ENCODE results near the gene PILRA. TPM values are rescaled to one million over a fixed set of nuclear protein-coding genes. Genes with fewer than 3 reads are reported as not detected.

The PILRA gene
- total and polyA plus RNA-seq, 2 donors (not counting 1 experiment from before 2014, with no cell fraction given) = 10.3 to 23.0 TPM

DNA sequence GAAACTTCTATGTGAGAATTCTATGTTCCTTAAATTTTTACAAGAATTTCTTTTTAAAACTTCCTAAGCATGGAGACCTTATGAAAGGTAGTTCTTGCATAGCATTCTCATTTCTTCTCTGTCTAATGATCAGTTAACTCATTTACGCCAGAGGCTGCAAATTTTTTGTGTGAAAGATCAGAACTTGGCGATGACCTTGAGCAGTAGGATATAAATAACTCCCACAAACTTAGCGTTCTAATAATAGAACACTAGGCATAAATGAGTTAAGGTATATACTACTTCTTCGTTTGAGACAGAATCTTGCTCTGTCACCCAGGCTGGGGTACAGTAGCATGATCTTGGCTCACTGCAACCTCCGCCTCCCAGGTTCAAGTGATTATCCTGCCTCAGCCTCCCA, 13.7 kb downstream of the PILRA start:
- no peak overlapping the region for H3K4me3 ChIP-seq (ENCODE audit: control extremely low read depth in 1 of 5, extremely low read depth in 1 of 5, insufficient read depth in 1 of 5, low read depth in 2 of 5, low read length in 4 of 5)
- H3K79me2 ChIP-seq (ENCODE audit: control insufficient read depth, insufficient read depth, low read length) = no peaks in the 10 kb centered on the region
- Mint-ChIP-seq H3K27ac (no peak overlapping the region), H3K9me3 (ENCODE audit: insufficient read depth) (no peaks in the 10 kb centered on the region), H3K4me1 (peaks cover 15% of the 10 kb centered on the region), H3K4me3 (no peak overlapping the region), H3K27me3 (no peaks in the 10 kb centered on the region)
- WGBS (ENCODE audit: insufficient coverage) = no CpG with 5 or more reads among the region's 5 CpGs
- no peak overlapping the region for H3K9ac ChIP-seq (ENCODE audit: low read length)
- H3K36me3 ChIP-seq (replicated peaks in 1 of 2; ENCODE audit: control extremely low read depth in 1 of 2, control insufficient read depth in 1 of 2, extremely low read depth in 1 of 2, insufficient read depth in 2 of 2, low read length in 1 of 2) = no peaks in the 10 kb centered on the region
- intact Hi-C loops (cut with micrococcal nuclease) = no loop called here
- no peak overlapping the region for H3K4me2 ChIP-seq (replicated peaks; ENCODE audit: low read depth, low read length, poor library complexity, severe bottlenecking)
- no peaks in the 10 kb centered on the region for H3K9me3 ChIP-seq (ENCODE audit: control extremely low read depth in 1 of 3, control insufficient read depth in 2 of 3, insufficient read depth in 1 of 3, low read length in 2 of 3)
- peaks cover 0 to 4% of the 10 kb centered on the region in 2 donors for H3K4me1 ChIP-seq (ENCODE audit: control insufficient read depth in 2 of 2, insufficient read depth in 2 of 2, low read length in 2 of 2)
- POLR2A ChIA-PET = no interaction called here
- ATAC-seq (ENCODE audit: low read depth) (no peak), DNase-seq (no peak)
- no peaks in the 10 kb centered on the region for H3K27me3 ChIP-seq (replicated peaks in 1 of 4; ENCODE audit: control extremely low read depth in 1 of 4, control insufficient read depth in 3 of 4, insufficient read depth in 4 of 4, low read length in 3 of 4)
- TF ChIP-seq EZH2 (IDR thresholded peaks at IDR 0.05; ENCODE audit: borderline replicate concordance, insufficient read depth, low read depth, low read length, poor library complexity, severe bottlenecking) = no peak
- TF ChIP-seq, protein P1, sequence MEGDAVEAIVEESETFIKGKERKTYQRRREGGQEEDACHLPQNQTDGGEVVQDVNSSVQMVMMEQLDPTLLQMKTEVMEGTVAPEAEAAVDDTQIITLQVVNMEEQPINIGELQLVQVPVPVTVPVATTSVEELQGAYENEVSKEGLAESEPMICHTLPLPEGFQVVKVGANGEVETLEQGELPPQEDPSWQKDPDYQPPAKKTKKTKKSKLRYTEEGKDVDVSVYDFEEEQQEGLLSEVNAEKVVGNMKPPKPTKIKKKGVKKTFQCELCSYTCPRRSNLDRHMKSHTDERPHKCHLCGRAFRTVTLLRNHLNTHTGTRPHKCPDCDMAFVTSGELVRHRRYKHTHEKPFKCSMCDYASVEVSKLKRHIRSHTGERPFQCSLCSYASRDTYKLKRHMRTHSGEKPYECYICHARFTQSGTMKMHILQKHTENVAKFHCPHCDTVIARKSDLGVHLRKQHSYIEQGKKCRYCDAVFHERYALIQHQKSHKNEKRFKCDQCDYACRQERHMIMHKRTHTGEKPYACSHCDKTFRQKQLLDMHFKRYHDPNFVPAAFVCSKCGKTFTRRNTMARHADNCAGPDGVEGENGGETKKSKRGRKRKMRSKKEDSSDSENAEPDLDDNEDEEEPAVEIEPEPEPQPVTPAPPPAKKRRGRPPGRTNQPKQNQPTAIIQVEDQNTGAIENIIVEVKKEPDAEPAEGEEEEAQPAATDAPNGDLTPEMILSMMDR (IDR thresholded peaks at IDR 0.05) = no peak
- CTCF ChIA-PET = interaction anchor here (0.6 to 1.0 kb wide), 2 partner anchors 21 to 27 kb away, joined by 4 to 5 read pairs; no protein-coding TSS in a partner anchor
- no peaks in the 10 kb centered on the region for H4K20me1 ChIP-seq (ENCODE audit: control insufficient read depth, insufficient read depth, low read length, poor library complexity, severe bottlenecking)
- no peak overlapping the region for H3K27ac ChIP-seq (ENCODE audit: low read length in 2 of 2)
- no peak overlapping the region for H2AFZ ChIP-seq (ENCODE audit: insufficient read depth, low read depth, low read length, poor library complexity, severe bottlenecking)

DNA sequence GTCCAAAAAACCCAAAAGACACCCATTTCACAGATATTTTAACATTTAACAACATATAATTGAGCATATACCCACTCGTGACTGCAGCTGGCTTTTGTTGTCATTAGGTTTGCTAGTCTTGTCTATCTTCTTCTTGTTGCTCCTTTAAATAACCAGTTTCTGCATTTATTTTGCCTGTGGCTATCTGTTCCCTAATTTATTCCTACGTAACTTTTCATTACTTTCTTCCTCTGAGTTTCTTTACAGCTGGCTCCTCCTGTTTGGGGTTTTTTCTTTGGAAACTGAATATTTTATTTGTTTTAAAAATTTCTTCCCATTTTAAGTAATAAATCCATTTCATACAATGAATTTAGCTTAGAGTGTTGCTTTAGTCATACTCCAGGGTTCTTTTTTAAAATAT, 14.4 kb downstream of the PILRA start:
- H3K4me1 Mint-ChIP-seq = peaks cover 18% of the 10 kb centered on the region
- CTCF ChIA-PET = interaction anchor here (2.2 kb wide), 1 partner anchor 20 kb away, joined by 12 read pairs; no protein-coding TSS in a partner anchor
- Histone ChIP-seq H3K9me3 (ENCODE audit: control extremely low read depth in 1 of 3, control insufficient read depth in 2 of 3, insufficient read depth in 1 of 3, low read length in 2 of 3) (no peaks in the 10 kb centered on the region), H2AFZ (ENCODE audit: insufficient read depth, low read depth, low read length, poor library complexity, severe bottlenecking) (no peak overlapping the region), H3K4me2 (replicated peaks; ENCODE audit: low read depth, low read length, poor library complexity, severe bottlenecking) (no peak overlapping the region), H3K36me3 (replicated peaks in 1 of 2; ENCODE audit: control extremely low read depth in 1 of 2, control insufficient read depth in 1 of 2, extremely low read depth in 1 of 2, insufficient read depth in 2 of 2, low read length in 1 of 2) (no peaks in the 10 kb centered on the region), H3K4me3 (ENCODE audit: control extremely low read depth in 1 of 5, extremely low read depth in 1 of 5, insufficient read depth in 1 of 5, low read depth in 2 of 5, low read length in 4 of 5) (no peak overlapping the region), H4K20me1 (ENCODE audit: control insufficient read depth, insufficient read depth, low read length, poor library complexity, severe bottlenecking) (no peaks in the 10 kb centered on the region), H3K4me1 (ENCODE audit: control insufficient read depth in 2 of 2, insufficient read depth in 2 of 2, low read length in 2 of 2) (peaks cover 0 to 4% of the 10 kb centered on the region in 2 donors), H3K9ac (ENCODE audit: low read length) (no peak overlapping the region), H3K27me3 (replicated peaks in 1 of 4; ENCODE audit: control extremely low read depth in 1 of 4, control insufficient read depth in 3 of 4, insufficient read depth in 4 of 4, low read length in 3 of 4) (no peaks in the 10 kb centered on the region), H3K27ac (ENCODE audit: low read length in 2 of 2) (no peak overlapping the region), H3K79me2 (ENCODE audit: control insufficient read depth, insufficient read depth, low read length) (no peaks in the 10 kb centered on the region)
- H3K27ac Mint-ChIP-seq = no peak overlapping the region
- DNase-seq (no peak), ATAC-seq (ENCODE audit: low read depth) (no peak)
- WGBS (ENCODE audit: insufficient coverage) = no CpG with 5 or more reads among the region's 2 CpGs
- H3K9me3 Mint-ChIP-seq (ENCODE audit: insufficient read depth) = no peaks in the 10 kb centered on the region
- TF ChIP-seq, protein P1 (IDR thresholded peaks at IDR 0.05) = no peak
- no peak for TF ChIP-seq EZH2 (IDR thresholded peaks at IDR 0.05; ENCODE audit: borderline replicate concordance, insufficient read depth, low read depth, low read length, poor library complexity, severe bottlenecking)
- H3K27me3 Mint-ChIP-seq = no peaks in the 10 kb centered on the region
- intact Hi-C loops (cut with micrococcal nuclease) = no loop called here
- H3K4me3 Mint-ChIP-seq = no peak overlapping the region
- POLR2A ChIA-PET = no interaction called here

Measured in B cell (primary cell).